ENCODE data around the gene RBMS1. TPM values are rescaled to one million over a fixed set of nuclear protein-coding genes. Genes with fewer than 3 reads are reported as not detected.

Gene RBMS1
- total RNA-seq, 3 donors from 2014 or later, result 81.3 to 96.2 (median 92.1) TPM

DNA sequence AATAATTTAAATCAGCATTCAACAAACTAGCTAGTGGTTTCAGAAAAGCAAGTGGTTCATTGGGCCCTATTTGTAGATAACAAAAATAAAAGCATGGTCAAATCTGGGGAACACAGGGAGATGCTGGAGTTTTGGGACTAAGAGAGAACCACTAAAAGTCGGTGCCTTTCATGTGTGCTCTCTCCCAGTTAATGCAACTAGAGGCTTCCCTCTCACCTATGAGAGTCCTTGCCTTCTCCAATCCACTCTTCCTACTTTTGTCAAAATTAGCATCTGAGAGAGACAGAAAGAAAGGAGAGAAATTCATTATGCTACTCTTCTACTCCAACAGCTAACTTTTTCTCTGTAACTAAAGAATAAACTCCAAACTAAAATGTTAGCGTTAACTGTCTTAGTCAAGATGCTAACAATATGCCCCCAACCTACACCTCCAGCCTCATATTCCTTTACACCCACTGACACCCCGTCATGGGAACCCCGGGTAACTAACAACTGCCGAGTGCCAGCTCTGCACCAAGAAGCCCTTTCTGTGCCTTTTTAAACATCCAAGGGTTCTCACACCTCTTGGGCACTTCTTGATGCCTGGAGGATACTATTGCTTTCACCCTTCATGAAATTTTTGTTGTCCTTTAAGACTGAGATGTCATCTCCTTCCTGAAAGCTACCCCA, 133.4 kb downstream of the RBMS1 start:
- Histone ChIP-seq H3K36me3 (no peaks in the 10 kb centered on the region), H3K9me3 (no peaks in the 10 kb centered on the region), H3K27ac (no peak overlapping the region), H3K27me3 (no peaks in the 10 kb centered on the region), H3K4me1 (peaks cover 0 to under 1% of the 10 kb centered on the region in 2 donors), H3K4me3 (no peak overlapping the region)
- intact Hi-C loops (cut with DNase I; ENCODE audit: low total_unique reads), result no loop called here
- no peak for TF ChIP-seq POLR2A (IDR thresholded peaks at IDR 0.05)
- TF ChIP-seq, protein P1, sequence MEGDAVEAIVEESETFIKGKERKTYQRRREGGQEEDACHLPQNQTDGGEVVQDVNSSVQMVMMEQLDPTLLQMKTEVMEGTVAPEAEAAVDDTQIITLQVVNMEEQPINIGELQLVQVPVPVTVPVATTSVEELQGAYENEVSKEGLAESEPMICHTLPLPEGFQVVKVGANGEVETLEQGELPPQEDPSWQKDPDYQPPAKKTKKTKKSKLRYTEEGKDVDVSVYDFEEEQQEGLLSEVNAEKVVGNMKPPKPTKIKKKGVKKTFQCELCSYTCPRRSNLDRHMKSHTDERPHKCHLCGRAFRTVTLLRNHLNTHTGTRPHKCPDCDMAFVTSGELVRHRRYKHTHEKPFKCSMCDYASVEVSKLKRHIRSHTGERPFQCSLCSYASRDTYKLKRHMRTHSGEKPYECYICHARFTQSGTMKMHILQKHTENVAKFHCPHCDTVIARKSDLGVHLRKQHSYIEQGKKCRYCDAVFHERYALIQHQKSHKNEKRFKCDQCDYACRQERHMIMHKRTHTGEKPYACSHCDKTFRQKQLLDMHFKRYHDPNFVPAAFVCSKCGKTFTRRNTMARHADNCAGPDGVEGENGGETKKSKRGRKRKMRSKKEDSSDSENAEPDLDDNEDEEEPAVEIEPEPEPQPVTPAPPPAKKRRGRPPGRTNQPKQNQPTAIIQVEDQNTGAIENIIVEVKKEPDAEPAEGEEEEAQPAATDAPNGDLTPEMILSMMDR (IDR thresholded peaks at IDR 0.05), result no peak
- no peak for TF ChIP-seq POLR2AphosphoS5 (IDR thresholded peaks at IDR 0.05)
- DNase-seq (ENCODE audit: low spot score in 2 of 2), result no peak

- H3K4me1 ChIP-seq, result no peaks in the 10 kb centered on the region
- no peaks in the 10 kb centered on the region for H3K36me3 ChIP-seq
- TF ChIP-seq, protein P1 (IDR thresholded peaks at IDR 0.05), result no peak
- TF ChIP-seq POLR2A (IDR thresholded peaks at IDR 0.05) (no peak), POLR2AphosphoS5 (IDR thresholded peaks at IDR 0.05) (no peak)
- no peak for DNase-seq (ENCODE audit: low spot score in 2 of 2)
- intact Hi-C loops (cut with DNase I; ENCODE audit: low total_unique reads), result no loop called here
- H3K4me3 ChIP-seq, result no peak overlapping the region
- no peak overlapping the region for H3K27ac ChIP-seq
- no peaks in the 10 kb centered on the region for H3K9me3 ChIP-seq
- H3K27me3 ChIP-seq, result no peaks in the 10 kb centered on the region
These were observed 135.6 kb downstream of the RBMS1 start for GRCh38 chr2:160358046-160358445.

DNA sequence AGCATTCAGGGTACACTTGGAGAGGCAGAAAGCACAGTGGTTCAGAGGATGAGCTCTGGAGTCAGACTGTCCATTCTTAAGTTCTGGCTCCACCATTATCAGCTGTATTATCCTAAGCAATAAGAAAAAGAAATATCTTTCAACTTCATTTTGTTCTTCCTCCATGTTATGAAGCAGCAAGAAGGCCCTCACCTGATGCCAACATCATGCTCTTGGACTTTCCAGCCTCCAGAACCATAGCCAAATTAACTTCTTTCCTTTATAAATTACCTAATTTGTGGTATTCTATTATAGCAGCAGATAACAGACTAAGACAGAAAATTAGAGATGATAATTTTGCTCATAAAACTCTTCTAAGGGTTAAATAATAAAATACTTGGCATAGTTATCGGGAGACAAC, 137.1 kb downstream of the RBMS1 start:
- no peak overlapping the region for H3K4me3 ChIP-seq
- H3K4me1 ChIP-seq, result peaks cover 0 to 6% of the 10 kb centered on the region in 2 donors
- intact Hi-C loops (cut with DNase I; ENCODE audit: low total_unique reads), result no loop called here
- no peaks in the 10 kb centered on the region for H3K27me3 ChIP-seq
- no peak for DNase-seq (ENCODE audit: low spot score in 2 of 2)
- TF ChIP-seq POLR2A (IDR thresholded peaks at IDR 0.05) (no peak), POLR2AphosphoS5 (IDR thresholded peaks at IDR 0.05) (no peak)
- TF ChIP-seq, protein P1 (IDR thresholded peaks at IDR 0.05), result no peak
- H3K9me3 ChIP-seq, result no peaks in the 10 kb centered on the region
- no peak overlapping the region for H3K27ac ChIP-seq
- no peaks in the 10 kb centered on the region for H3K36me3 ChIP-seq

DNA sequence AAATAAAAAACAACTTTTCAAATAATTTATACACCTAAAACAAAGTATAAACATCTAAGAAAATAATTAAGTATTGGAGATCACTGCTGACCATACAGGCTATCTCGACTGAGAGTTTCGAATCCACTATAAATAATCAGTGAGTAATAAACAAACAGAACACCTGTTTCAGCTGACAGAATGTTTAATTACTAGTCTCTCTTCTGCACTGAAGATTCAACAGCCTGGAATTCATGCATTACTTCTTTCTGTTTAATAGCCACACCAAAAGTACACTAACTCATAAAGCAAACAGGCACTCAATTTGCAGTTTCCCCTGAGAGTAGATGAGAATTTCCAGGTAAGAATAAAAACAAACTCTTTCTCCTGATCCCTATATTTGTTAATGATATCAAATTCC, 138.5 kb downstream of the RBMS1 start:
- H3K4me3 ChIP-seq, result no peak overlapping the region
- peaks cover 0 to 6% of the 10 kb centered on the region in 2 donors for H3K4me1 ChIP-seq

DNA sequence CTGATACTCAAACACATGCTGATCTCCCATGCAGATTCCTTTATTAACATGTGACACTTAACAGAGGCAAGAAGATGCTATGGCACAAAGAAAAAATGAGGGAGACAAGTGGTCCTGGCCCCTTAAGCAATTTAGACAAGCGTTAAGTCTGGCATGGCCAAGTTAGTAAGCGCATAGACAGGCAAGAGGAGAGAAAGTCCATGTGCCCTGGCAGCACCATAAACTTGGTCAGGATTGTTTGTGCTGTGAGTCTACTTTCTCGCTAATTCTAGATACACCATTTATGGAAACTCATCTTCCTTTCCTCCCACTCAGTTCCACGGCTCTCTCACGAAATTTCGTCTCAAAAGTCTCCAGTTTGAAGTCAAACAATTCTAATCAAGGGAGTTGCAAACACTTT, 138.9 kb downstream of the RBMS1 start:
- Histone ChIP-seq H3K36me3 (no peaks in the 10 kb centered on the region), H3K27ac (no peak overlapping the region), H3K4me3 (no peak overlapping the region), H3K4me1 (peaks cover 0 to 6% of the 10 kb centered on the region in 2 donors), H3K9me3 (no peaks in the 10 kb centered on the region), H3K27me3 (no peaks in the 10 kb centered on the region)
- TF ChIP-seq POLR2AphosphoS5 (IDR thresholded peaks at IDR 0.05), result no peak
- TF ChIP-seq, protein P1 (IDR thresholded peaks at IDR 0.05), result no peak
- no peak for TF ChIP-seq POLR2A (IDR thresholded peaks at IDR 0.05)
- no peak for DNase-seq (ENCODE audit: low spot score in 2 of 2)
- intact Hi-C loops (cut with DNase I; ENCODE audit: low total_unique reads), result no loop called here

More for the DNA sequence above, 138.5 kb downstream of the RBMS1 start:
- TF ChIP-seq, protein P1 (IDR thresholded peaks at IDR 0.05), result no peak
- TF ChIP-seq POLR2A (IDR thresholded peaks at IDR 0.05) (no peak), POLR2AphosphoS5 (IDR thresholded peaks at IDR 0.05) (no peak)
- no peak overlapping the region for H3K27ac ChIP-seq
- H3K9me3 ChIP-seq, result no peaks in the 10 kb centered on the region
- intact Hi-C loops (cut with DNase I; ENCODE audit: low total_unique reads), result no loop called here
- no peaks in the 10 kb centered on the region for H3K27me3 ChIP-seq
- no peak for DNase-seq (ENCODE audit: low spot score in 2 of 2)
- H3K36me3 ChIP-seq, result no peaks in the 10 kb centered on the region

Measured in breast epithelium (tissue), 4 donors.